Panc1 (cell line): ENCODE data around the gene ENTREP3. TPM values are rescaled to one million over a fixed set of nuclear protein-coding genes. Genes with fewer than 3 reads are reported as not detected.
A peak's percentile ranks its signal among the peaks of the same experiment; 100 is the strongest.

ENCODE experiments used
- ATAC-seq: fragments of 200-7000 bp; cut with Tn5 transposase; 2 replicates; pipeline ENCODE4 v1.9.1; 2020; ENCODE audit warnings: mild to moderate bottlenecking, moderate library complexity
- BruUV-seq: library from RNA; stranded (reverse); fragments of 400-500 nt; replicated peaks from 2 replicates; lab custom pipeline; 2021; lab: Mats Ljungman, UMichigan
- CTCF ChIA-PET: fragments of 300-600 bp; sonication (Branson Sonifier 250); formaldehyde crosslinking; loops from one replicate; lab custom pipeline; 2022; ENCODE audit warnings: antibody characterized with exemption; lab: Charles Lee
- POLR2A ChIA-PET: fragments of 300-600 bp; sonication (Branson Sonifier 250); formaldehyde crosslinking; loops from one replicate; lab custom pipeline; 2022; ENCODE audit warnings: antibody characterized with exemption; lab: Charles Lee
- DNase-seq: peaks from one replicate; pipeline ENCODE4 v3.0.0-alpha.2; 2010; ENCODE audit warnings: low read depth, low spot score
- H3K27ac ChIP-seq: 2 replicates; pipeline ENCODE4 v1.5.1; 2011; ENCODE audit warnings: mild to moderate bottlenecking, low read length, inconsistent platforms
- H3K27me3 ChIP-seq: fragments of 200-500 bp; sonication (Bioruptor generic); 2 replicates; pipeline ENCODE4 v1.6.0; 2014; ENCODE audit warnings: low read length, inconsistent platforms; ENCODE audit not compliant: control insufficient read depth, insufficient read depth
- H3K36me3 ChIP-seq: fragments of 200-500 bp; sonication (Bioruptor generic); 2 replicates; pipeline ENCODE4 v1.5.1; 2014; ENCODE audit warnings: inconsistent platforms, mild to moderate bottlenecking, low read length, moderate library complexity; ENCODE audit not compliant: control insufficient read depth, insufficient read depth
- H3K4me1 ChIP-seq: 2 replicates; pipeline ENCODE4 v1.5.1; 2011; ENCODE audit warnings: inconsistent platforms, mild to moderate bottlenecking, low read length, moderate library complexity; ENCODE audit not compliant: control insufficient read depth, insufficient read depth
- H3K4me3 ChIP-seq, 2 experiments: 2 replicates each; pipeline ENCODE4 v1.5.1; 2011 to 2012; ENCODE audit warnings: low read depth in 2 of 2, low read length in 2 of 2, mild to moderate bottlenecking in 2 of 2, inconsistent platforms in 1 of 2, moderate library complexity in 1 of 2
- H3K9me3 ChIP-seq: fragments of 200-500 bp; sonication (Bioruptor generic); 2 replicates; pipeline ENCODE4 v1.5.1; 2014; ENCODE audit warnings: low read depth, mild to moderate bottlenecking, inconsistent platforms, low read length, moderate library complexity; ENCODE audit not compliant: control insufficient read depth, insufficient read depth
- POLR2AphosphoS5 ChIP-seq: IDR thresholded peaks from 2 replicates; pipeline ENCODE4 v1.6.1; 2012; ENCODE audit warnings: mild to moderate bottlenecking, low read depth, low read length, moderate library complexity
- REST ChIP-seq, 2 experiments: IDR thresholded peaks; 2 replicates each; pipeline ENCODE4 v1.6.1; 2011 to 2012; ENCODE audit warnings: low read depth in 2 of 2, control low read depth in 1 of 2, low read length in 1 of 2, mild to moderate bottlenecking in 1 of 2, moderate library complexity in 1 of 2; ENCODE audit not compliant: insufficient read depth in 1 of 2
- SIN3A ChIP-seq: IDR thresholded peaks from 2 replicates; pipeline ENCODE4 v1.6.1; 2012; ENCODE audit warnings: low read depth, mild to moderate bottlenecking, low read length, moderate library complexity, borderline replicate concordance; ENCODE audit not compliant: insufficient read depth
- TCF7L2 ChIP-seq: IDR thresholded peaks from 2 replicates; pipeline ENCODE4 v1.6.1; 2011; ENCODE audit warnings: mild to moderate bottlenecking, low read depth, low read length, inconsistent platforms
- in situ Hi-C: cut with HindIII; loops from 2 replicates; pipeline ENCODE4 v1.10.0; 2016; ENCODE audit warnings: low sequenced_read_pairs, low pct_unique_long_range_greater_than_20kb
- intact Hi-C: fragments of 100-400 bp; cut with micrococcal nuclease; formaldehyde crosslinking; loops from one replicate; pipeline ENCODE4 v1.10.0; 2022; ENCODE audit not compliant: unreplicated experiment
- total RNA-seq: library from RNA; stranded (reverse); gene quantifications from one replicate; pipeline ENCODE4 v1.2.1, GENCODE V29; 2021; ENCODE audit not compliant: unreplicated experiment
- TF ChIP-seq, protein P1 (sequence below): fragments of 450-650 bp; IDR thresholded peaks from 2 replicates; pipeline ENCODE4 v1.5.1; 2017; ENCODE audit warnings: mild to moderate bottlenecking

The ENTREP3 gene
- total RNA-seq, 1 experiment from 2014 or later, result 94.7 TPM

DNA sequence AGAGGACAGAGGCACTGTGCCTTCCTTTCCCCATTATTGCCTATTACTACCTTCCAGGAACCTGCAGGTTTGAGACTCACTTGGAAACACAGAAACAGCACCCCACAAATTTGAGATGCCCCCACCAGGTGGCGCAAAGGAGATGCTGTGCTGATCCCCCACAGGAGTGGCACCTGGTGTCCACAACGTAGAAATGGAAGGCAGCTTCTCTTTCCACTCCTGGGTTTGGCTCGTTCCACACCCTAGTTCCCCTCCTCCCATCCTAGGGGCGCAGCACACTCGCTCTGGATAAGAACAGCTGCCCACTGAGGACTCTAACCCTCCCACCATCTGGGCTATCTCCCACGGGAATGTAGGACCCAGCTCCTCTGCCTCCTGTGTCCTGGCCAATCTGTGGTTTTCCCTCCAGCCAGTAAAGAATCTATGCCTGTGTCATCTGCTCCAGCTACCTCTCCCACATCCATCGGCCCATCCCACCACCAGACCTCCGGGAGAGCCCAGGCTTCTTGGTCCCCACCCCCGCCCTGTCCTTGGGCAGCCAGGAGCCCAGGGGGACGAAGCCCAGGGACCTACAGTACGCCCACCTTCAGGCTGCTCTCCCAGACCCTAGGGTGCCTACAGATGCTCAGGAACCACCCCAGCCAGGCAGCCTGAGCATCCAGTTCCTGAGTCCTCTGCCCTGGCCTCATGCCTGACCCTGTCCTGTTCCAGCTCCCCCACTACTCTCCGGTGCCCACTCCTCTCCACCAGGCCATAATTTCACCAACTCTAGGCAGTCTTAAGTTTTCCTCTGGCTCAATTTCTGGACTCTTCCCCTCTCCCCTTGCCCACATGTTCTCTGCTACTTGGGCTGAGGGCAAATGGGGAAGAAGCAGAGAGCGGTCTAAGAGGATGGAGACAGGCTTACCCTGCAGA, 48.1 kb downstream of the ENTREP3 start:
- ChIA-PET POLR2A (interaction anchor here (2.2 kb wide), 1 partner anchor 13 kb away, joined by 11 read pairs; no protein-coding TSS in a partner anchor), CTCF (interaction anchor here (0.5 to 1.2 kb wide), 6 partner anchors 18 to 121 kb away, joined by 3 to 9 read pairs (median 4); no protein-coding TSS in a partner anchor)
- ATAC-seq, result peak; percentile 67
- Histone ChIP-seq H3K27me3 (no peaks in the 10 kb centered on the region), H3K36me3 (peaks cover 6% of the 10 kb centered on the region; the same call in 1 of the 2 replicates), H3K4me1 (peaks cover 19% of the 10 kb centered on the region), H3K27ac (peak overlapping the region; percentile 67), H3K4me3 (peak overlapping the region; percentile 94 to 99), H3K9me3 (no peaks in the 10 kb centered on the region)
- peak; percentile 55 for TF ChIP-seq POLR2AphosphoS5
- TF ChIP-seq SIN3A, result no peak
- TF ChIP-seq, protein P1, sequence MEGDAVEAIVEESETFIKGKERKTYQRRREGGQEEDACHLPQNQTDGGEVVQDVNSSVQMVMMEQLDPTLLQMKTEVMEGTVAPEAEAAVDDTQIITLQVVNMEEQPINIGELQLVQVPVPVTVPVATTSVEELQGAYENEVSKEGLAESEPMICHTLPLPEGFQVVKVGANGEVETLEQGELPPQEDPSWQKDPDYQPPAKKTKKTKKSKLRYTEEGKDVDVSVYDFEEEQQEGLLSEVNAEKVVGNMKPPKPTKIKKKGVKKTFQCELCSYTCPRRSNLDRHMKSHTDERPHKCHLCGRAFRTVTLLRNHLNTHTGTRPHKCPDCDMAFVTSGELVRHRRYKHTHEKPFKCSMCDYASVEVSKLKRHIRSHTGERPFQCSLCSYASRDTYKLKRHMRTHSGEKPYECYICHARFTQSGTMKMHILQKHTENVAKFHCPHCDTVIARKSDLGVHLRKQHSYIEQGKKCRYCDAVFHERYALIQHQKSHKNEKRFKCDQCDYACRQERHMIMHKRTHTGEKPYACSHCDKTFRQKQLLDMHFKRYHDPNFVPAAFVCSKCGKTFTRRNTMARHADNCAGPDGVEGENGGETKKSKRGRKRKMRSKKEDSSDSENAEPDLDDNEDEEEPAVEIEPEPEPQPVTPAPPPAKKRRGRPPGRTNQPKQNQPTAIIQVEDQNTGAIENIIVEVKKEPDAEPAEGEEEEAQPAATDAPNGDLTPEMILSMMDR, result peak; percentile 94
- DNase-seq, result peak; percentile 78
- TSS peak; percentile 77 for BruUV-seq
- intact Hi-C loops (loop anchor here (1.0 kb wide), 1 partner anchor 19 kb away; no protein-coding TSS in a partner anchor), in situ Hi-C loops (no loop called here)

DNA sequence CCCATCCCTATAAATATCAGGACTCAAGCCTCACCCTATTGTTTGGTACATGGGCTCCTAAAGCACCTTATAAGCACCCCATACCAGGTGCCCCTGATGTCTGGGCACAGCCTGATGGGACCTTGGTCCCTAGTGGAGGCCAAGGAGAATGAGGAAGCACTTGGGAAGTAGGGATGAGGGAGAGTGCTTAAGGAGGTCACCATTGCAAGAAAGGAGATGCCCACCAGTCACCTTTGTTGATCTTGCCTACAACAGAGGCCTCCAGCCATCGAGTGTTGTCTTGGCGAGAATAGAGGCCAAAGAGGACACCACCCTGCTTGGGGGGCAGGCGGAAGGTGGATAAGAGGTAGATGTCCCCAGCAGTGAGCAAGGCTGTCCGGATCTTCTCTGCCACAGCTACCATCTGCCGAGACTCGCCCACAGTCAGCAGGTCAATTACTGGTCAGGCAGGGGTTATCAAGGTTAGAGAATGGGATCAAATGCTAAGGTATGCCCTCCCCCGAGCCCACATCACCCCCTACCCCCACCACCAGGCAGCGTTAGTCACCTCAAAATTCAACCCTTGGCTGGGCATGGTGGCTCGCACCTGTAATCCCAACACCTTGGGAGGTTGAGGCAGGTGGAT, 49.2 kb downstream of the ENTREP3 start:
- Histone ChIP-seq H3K9me3 (no peaks in the 10 kb centered on the region), H3K27me3 (no peaks in the 10 kb centered on the region), H3K4me3 (no peak overlapping the region), H3K27ac (no peak overlapping the region), H3K36me3 (peaks cover 6% of the 10 kb centered on the region; the same call in 1 of the 2 replicates), H3K4me1 (peaks cover 19% of the 10 kb centered on the region)
- POLR2A ChIA-PET, result no interaction called here
- ATAC-seq (no peak), DNase-seq (no peak)
- intact Hi-C loops (loop anchor here (1.0 kb wide), 1 partner anchor 20 kb away; no protein-coding TSS in a partner anchor), in situ Hi-C loops (no loop called here)
- no TSS peak for BruUV-seq
- CTCF ChIA-PET, result no interaction called here
- no peak for TF ChIP-seq POLR2AphosphoS5
- TF ChIP-seq TCF7L2, result no peak
- TF ChIP-seq SIN3A, result no peak
- TF ChIP-seq, protein P1, result no peak
- no peak for TF ChIP-seq REST (IDR thresholded peaks at IDR 0.05; ENCODE audit: insufficient read depth in 1 of 2, low read depth in 2 of 2, low read length in 1 of 2)
